ENCODE data around the gene ADGRF3.
A peak's percentile ranks its signal among the peaks of the same experiment; 100 is the strongest.
"Not testable (repeated sequence)": the region's sequence is repeated elsewhere in the genome, so short reads cannot be mapped to it uniquely, and the experiment has no call there.

Gene ADGRF3, protein sequence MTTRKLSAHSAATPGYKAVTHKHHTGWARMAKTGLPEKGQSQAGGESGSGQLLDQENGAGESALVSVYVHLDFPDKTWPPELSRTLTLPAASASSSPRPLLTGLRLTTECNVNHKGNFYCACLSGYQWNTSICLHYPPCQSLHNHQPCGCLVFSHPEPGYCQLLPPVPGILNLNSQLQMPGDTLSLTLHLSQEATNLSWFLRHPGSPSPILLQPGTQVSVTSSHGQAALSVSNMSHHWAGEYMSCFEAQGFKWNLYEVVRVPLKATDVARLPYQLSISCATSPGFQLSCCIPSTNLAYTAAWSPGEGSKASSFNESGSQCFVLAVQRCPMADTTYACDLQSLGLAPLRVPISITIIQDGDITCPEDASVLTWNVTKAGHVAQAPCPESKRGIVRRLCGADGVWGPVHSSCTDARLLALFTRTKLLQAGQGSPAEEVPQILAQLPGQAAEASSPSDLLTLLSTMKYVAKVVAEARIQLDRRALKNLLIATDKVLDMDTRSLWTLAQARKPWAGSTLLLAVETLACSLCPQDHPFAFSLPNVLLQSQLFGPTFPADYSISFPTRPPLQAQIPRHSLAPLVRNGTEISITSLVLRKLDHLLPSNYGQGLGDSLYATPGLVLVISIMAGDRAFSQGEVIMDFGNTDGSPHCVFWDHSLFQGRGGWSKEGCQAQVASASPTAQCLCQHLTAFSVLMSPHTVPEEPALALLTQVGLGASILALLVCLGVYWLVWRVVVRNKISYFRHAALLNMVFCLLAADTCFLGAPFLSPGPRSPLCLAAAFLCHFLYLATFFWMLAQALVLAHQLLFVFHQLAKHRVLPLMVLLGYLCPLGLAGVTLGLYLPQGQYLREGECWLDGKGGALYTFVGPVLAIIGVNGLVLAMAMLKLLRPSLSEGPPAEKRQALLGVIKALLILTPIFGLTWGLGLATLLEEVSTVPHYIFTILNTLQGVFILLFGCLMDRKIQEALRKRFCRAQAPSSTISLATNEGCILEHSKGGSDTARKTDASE

DNA sequence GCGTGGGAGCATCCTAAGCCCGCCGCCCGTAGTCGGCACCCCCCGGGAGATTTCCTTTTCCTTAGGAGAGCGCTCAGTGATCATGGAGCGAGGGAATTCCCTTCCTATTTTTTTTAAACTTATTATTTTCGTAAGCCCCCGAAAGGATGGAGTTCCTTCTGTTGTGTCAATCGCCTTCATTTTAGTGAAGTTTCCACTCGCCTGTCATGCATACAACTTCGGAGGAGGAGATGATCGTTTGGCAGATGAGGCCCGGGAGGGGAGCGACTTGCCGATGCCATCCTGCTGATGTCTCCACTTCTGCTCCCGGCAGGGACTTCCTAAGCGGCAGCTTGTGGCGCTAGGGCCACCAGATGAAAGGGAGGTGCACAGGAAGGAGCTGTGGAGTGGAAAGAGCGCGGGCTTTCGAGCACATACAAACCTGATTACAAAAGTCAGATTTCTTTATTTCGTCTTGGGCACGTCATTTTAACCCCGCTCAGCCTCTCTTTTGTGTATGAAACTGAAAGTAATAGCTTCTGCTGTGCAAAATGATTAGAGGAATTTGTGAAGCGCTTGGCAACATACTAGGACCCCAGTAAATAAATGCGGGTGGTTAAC is at the start of gene ADGRF3:
Gene ADGRF3, minus strand, starts transcription at position 336 of the 600 bp plus-strand sequence. CDS start 555 bp downstream, outside the sequence.
- DNase-seq, result peak; percentile 46

DNA sequence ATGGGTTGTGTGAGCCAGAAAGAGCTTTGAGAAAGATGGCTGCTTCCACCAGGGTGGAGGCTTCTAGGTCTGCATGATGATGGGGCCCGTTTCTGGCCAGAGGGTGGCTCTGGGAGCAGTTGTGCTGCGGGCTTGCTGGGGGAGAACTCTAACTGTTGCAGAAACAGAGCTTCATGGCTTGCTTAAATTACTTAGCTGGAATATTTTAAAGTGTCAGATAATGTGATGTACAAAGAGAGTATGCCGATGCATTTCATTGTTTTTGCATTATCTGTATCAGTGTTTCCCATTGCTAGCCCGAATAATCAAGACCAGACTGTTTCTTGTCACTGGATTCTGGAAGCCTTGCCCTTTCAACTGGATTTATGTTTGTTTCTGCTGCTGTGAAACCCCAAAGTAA is 48.8 kb upstream of the ADGRF3 start:
- DNase-seq, result no peak

DNA sequence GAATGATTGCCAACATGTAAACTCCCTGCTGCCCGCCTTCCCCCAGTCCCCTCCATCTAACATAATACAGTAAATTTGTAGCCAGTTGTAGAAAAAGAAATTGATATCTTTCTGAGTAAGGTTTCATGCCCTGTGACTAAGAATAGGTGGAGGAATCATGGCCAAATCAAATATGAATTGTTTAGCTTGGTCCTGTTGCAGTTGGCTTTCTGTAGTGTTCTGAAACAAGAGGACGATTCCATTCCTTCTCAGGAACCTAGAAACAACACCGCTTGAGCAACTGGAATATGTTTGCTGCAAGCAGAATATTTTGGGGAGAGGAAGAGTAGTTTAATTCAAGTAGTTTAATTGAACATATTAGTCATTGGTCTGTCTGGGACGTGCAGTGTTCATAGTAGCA is 48.1 kb upstream of the ADGRF3 start:
- no peak for DNase-seq

DNA sequence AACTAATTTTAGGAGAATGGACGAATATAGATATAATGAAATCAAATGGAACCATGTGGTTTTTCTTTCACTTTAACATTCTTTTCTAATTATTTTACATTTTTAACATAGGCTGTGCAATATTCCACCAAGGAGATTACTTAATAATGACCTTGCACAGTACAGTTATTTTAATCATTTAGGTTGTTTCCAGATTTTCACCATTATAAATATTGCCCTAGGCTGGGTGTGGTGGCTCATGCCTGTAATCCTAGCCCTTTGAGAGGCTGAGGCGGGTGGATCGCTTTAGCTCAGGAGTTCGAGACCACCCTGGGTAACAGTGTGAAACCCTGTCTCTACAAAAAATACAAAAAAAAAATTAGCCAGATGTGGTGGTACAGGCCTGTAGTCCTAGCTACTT is 40.6 kb upstream of the ADGRF3 start:
- no peak for DNase-seq

DNA sequence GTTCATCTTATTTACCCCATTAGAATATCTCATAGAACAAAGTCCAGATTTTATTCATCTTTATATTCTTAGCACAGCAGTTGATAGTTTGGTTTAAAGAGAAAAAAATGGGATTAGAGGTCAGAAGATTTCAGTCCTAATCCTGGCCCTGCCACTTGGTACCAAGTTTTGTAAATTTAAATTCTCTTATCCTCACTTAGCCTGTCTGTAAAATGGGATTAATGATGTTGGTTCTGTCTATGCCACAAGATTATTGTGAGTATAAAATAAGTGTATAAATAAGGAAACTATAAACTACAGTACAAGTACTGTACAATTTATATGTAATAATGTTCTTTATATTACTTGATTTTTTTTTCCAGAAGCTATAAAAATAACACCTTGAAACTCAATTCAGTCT is 38.0 kb upstream of the ADGRF3 start:
- no peak for DNase-seq

DNA sequence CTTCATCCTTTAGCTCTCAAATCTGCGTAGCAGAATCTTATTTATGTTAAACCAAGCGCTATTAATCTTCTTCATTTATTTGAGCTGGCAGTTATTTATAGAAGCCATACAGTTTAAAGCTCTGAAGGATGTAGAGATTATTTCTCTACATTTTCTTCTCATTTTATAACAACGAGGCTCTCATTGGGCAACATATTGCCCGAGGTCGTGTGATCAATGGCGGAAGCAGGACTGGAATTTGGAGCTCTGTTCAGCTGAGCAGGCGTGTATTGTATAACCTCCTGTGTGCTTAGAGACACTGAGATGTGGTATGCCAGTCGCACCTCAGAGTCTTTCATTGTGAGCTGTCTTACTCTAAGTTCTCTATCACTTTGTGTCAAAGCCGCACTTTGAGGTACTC is 37.6 kb upstream of the ADGRF3 start:
- no peak for DNase-seq

DNA sequence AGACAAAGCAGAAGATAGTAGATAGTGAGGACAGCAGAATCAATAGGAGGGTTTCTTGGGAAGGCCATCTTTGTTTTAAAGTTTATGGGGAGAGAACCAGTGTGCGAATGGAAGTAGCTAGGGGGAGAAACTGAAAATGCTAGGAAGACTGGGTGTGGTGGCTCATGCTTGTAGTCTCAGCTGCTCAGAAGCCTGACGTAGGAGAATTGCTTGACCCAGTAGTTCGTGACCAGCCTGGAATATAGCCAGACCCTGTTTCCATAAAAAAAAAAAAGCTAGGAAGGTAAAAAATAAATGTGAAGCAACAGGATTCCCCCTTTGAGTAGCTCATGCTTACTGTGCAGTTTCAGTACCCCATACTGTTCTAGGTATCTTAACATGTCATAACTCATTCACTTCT is 36.0 kb upstream of the ADGRF3 start:
- no peak for DNase-seq

DNA sequence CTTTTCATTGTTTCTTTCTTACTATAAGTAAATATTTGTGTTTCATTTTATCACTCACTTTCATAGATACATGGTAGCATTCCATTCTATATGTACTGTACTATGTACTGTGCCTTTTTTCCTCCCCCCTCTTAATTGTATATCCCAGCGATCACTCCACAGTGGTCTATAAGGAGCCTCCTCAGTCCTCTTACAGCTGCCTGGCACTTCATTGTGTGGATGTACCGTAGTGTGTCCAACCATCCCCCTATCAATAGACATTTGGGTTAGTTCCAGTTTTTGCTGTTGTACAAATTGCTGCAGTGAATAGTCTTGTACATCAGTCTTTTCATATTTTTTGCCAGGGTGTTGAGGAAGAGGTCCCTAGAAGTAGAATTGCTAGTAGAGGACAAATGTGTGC is 33.7 kb upstream of the ADGRF3 start:
- DNase-seq, result no peak

DNA sequence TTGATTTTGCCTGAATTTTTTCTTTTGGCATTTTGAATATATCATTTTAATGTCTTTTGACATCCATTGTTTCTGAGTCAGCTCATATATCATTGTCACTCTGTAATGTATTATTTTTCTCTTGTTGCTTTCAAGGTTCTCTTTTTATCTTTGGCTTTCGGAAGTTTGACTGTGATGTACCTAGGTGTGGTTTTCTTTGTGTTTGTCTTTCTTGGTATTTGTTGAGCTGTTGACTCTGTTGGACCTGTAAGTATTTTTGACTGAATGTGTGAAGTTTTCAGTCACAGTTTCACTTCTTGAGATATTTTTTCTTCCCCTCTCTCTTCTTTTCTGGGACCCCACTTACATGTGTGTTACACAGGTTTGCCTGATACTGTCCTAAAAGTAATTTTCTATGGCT is 30.2 kb upstream of the ADGRF3 start:
- no peak for DNase-seq

DNA sequence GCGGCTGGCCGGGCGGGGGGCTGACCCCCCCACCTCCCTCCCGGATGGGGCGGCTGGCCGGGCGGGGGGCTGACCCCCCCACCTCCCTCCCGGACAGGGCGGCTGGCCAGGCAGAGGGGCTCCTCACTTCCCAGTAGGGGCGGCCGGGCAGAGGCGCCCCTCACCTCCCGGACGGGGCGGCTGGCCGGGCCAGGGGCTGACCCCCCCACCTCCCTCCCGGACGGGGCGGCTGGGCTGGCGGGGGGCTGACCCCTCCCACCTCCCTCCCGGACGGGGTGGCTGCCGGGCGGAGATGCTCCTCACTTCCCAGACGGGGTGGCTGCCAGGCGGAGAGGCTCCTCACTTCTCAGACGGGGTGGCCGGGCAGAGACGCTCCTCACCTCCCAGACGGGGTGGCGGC is 24.3 kb upstream of the ADGRF3 start:
- not testable (repeated sequence) for DNase-seq

DNA sequence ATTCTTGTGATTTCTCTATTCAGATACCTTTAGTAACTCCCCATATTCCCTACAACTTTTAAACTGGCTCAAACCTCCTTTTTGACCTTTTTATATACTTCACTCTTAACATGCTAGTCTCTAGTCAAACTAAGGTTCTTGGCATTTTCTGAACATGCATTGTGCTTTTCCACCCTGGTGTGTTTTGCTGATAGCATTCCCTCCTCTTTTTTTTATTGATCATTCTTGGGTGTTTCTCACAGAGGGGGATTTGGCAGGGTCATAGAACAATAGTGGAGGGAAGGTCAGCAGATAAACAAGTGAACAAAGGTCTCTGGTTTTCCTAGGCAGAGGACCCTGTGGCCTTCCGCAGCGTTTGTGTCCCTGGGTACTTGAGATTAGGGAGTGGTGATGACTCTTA is 23.1 kb upstream of the ADGRF3 start:
- not testable (repeated sequence) for DNase-seq

DNA sequence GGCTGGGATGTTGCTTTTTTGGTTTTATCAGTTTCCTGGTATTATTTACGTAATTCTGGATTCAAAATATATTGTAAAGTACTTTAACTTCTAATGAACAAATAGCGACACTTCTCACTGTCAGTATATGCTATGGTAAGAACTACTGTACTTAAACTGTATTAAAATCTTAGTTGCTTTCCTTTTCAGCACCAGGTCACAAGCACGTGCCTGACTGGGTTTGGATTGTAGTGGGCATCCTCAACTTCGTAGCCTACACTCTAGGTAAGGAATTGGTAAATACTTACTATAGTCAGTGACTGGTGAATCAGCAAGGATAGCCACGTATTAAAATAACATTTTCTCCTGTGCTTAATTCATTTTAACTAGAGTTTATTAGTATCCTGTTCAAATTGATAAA is 20.4 kb upstream of the ADGRF3 start:
- no peak for DNase-seq

DNA sequence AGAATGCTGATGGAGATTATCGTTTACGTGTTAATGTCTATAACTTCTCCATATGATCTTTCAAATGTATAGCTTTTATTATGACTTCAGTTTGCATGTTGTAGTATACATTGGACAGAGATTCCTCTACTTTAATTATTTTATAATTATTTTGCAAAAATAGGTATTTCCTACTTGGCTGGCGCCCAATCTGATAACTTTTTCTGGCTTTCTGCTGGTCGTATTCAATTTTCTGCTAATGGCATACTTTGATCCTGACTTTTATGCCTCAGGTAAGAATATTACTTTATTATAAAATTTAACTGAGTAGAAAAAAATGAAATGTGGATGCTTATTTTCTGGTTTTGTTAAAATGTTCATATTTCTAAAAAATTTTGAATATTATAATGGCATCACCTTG is 18.1 kb upstream of the ADGRF3 start:
- DNase-seq, result no peak

DNA sequence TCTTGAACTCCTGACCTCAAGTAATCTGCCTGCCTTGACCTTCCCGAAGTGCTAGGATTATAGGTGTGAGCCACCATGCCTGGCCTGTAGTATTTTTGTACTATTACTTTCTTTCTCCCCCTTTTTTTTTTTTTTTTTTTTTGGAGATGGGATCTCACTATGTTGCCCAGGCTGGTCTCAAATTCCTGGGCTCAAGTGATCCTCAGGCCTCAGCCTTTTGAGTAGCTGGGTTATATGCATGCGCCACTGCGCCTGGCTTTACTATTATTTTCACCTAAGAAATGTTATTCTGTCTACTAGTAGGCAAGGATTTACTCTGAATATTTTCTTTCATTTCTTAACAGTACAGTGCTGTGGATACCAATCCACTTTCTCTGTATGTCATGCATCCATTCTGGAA is 17.4 kb upstream of the ADGRF3 start:
- DNase-seq, result no peak

DNA sequence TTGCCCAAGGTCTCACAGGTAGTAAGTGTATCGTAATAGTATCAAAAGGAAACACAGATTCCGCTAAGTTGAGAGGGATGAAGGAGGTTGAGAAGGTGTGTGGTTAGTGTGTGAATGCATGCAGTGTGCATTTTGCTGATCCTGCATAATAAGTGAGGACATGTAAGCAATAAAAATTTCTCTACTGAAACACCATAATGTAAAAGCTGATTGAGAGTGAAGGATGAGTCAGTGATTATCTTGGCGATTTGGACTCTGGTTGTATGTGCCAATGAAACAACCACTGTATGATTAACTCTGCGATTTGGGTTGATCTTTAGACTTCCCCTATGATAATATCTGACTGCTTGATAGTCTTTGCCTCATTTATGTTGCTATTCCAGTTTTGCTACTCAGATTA is 16.7 kb upstream of the ADGRF3 start:
- no peak for DNase-seq

DNA sequence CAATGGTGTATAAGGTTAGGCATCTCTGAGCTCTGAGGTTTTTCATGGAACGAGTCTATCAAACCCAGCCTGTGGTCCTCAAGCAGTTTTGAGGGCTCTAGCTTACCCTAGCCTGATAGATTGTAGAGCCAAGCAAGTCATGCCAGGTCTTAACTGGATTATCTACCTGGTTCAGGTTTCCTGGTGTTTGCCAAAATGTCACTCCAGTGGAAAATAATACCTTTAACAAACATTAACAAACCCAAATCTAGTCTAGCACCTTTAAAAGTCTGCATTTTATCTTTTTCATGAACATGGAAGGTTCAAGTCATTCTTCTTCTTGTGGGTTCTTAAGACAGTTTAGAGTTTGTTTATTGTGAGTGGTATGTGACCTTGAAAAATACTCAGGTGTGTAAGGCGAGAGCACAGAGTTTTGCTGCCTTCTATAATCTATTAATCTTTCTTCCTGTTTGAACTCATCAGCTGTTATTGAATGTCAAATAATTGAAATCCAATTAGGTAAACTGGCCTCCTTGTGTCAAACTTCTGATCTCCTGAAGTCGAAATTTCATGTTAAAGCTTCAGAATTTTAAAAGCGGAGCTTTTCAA is 13.4 kb upstream of the ADGRF3 start:
- DNase-seq, result no peak

DNA sequence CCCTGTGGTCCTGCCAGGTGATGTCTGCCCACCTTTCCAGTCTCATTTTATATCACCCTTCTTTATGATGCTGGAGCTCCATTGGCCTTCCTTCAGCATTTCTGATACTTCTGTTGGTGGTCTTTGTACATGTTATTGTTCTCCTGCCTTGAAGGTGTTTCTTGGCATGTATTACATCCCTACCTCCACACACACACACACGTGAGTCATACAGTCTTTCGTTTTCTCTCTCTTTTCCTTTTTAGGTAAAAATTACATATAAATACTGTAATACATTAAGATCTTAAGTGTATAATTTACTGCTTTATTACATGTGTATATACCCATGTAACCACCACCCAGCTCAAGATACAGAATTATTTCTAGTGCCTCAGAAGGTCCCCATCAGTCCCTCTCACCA is 10.2 kb upstream of the ADGRF3 start:
- no peak for DNase-seq

DNA sequence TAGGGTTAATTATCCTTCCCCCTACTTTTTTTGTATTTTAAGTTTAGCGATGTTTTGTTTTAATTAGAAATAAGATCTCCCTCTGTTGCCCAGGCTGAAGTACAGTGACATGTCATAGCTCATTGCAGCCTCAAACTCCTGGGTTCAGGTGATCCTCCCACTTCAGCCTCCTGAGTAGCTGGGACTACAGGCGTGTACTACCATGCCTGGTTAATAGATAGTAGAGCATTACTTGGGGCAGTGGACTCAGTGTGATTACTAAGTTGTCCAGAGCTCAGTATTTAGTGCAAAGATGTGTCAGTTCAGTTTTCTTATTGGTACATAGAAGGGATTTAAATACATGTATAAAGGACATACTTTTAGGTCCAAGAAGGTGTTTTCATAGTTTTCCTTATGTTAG is 9.5 kb upstream of the ADGRF3 start:
- DNase-seq, result no peak

DNA sequence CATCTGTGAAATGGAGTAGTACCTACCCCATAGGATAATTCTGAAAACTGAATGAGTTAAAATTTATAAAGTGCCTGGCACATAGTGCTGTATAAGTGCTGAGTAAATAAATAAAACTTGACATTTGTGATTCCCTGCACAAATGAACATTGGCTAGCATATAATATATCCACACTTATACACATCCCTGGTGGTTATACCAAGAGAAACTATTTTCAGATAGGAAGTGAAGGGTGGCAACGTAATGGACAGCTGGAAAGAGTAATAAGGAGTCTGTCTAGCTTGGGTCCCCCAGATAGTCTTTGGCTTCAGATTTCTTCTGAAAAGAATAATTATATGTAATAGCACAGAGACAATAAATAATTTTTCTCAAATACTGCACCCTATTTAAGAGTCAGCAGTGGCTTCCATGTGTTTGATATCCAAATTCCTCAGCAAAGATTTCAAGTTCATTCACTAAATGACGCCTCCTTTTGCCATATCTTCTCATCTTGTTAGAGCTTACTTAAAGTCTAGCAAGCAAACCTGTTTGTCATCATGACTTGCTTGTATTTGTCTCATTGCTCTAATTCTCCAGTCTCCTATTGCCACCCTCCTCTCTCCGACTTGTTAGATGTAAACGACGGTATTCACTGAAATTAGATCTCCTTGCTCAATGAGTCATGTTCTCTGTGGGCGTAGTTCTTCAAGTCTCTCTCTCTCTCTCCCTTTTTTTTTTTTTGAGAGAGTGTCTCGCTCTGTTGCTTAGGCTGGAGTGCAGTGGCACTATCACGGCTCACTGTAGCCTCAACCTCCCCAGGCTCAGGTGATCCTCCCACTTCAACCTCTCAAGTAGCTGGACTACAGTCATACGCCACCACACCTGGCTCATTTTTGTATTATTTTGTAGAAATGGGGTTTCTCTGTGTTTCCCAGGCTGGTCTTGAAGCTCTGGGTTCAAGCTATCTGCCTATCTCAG is 8.7 kb upstream of the ADGRF3 start:
- no peak for DNase-seq

DNA sequence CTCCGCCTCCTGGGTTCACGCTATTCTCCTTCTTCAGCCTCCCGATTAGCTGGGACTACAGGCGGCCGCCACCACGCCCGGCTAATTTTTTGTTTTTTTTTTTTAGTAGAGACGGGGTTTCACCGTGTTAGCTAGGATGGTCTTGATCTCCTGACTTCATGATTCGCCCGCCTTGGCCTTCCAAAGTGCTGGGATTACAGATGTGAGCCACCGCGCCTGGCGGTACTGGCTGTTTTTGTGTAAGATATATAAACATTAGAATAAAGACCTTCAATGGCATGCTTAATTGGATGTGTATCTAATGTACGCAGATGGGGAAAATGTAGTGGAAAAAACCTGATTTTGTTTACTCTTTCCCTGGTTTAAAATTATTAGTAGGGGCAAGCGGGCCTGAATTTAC is 7.9 kb upstream of the ADGRF3 start:
- not testable (repeated sequence) for DNase-seq

DNA sequence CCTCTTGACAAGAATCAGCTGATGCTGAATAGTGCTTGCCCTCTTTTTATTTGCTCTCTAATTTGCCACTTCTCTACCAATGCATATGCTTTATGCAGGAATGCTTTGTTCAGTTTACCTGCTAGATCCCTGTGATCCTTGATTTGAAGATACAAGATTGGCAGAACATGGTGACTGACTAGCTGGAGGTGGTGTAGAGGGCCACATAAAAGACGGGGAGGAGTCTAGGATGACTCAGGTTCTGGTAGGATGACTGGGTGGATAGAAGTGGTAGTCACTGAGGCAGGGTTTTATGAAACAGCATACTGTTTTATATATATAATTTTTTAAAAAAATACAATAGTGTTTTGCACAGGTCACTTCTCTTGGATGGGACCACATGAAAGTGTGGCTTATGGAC is 6.3 kb upstream of the ADGRF3 start:
- no peak for DNase-seq

All from activated effector memory CD4-positive, alpha-beta T cell treated with Interleukin-2 at 50 U/mL for 16 hours (primary cell).